ENCODE results near the gene BAAT. TPM values are rescaled to one million over a fixed set of nuclear protein-coding genes. Genes with fewer than 3 reads are reported as not detected.

BAAT gene
- total and polyA plus RNA-seq, 3 donors from 2014 or later = 0.13 to 0.31 TPM; not detected in 1

- no peak for DNase-seq
- 82 to 87% methylated on average over 2 of the region's 2 CpGs for WGBS, 2 donors
- H3K4me3 ChIP-seq = no peak overlapping the region
- intact Hi-C loops (cut with DNase I; ENCODE audit: low total_unique reads) = no loop called here
- no peaks in the 10 kb centered on the region for H3K36me3 ChIP-seq (ENCODE audit: low read depth, missing control alignments)
- no peak overlapping the region for H3K27ac ChIP-seq
- no peaks in the 10 kb centered on the region for H3K27me3 ChIP-seq
- TF ChIP-seq POLR2A (IDR thresholded peaks at IDR 0.05) (no peak), CTCF (IDR thresholded peaks at IDR 0.05) (no peak)
- no peaks in the 10 kb centered on the region for H3K9me3 ChIP-seq
- H3K4me1 ChIP-seq = no peaks in the 10 kb centered on the region
These were observed 15.5 kb downstream of the BAAT start for GRCh38 chr9:101369286-101369685.

- Histone ChIP-seq H3K4me3 (no peak overlapping the region), H3K36me3 (ENCODE audit: low read depth, missing control alignments) (no peaks in the 10 kb centered on the region), H3K27ac (no peak overlapping the region), H3K27me3 (no peaks in the 10 kb centered on the region), H3K9me3 (no peaks in the 10 kb centered on the region), H3K4me1 (no peaks in the 10 kb centered on the region)
- DNase-seq = no peak
- TF ChIP-seq CTCF (IDR thresholded peaks at IDR 0.05) (no peak), POLR2A (IDR thresholded peaks at IDR 0.05) (no peak)
- intact Hi-C loops (cut with DNase I; ENCODE audit: low total_unique reads) = no loop called here
- WGBS, 2 donors = 96 to 98% methylated on average over 3 of the region's 3 CpGs
These were observed 17.5 kb downstream of the BAAT start for GRCh38 chr9:101367323-101367722.

- WGBS, 2 donors = 51 to 57% methylated on average over 5 of the region's 5 CpGs
- Histone ChIP-seq H3K4me3 (no peak overlapping the region), H3K4me1 (no peaks in the 10 kb centered on the region), H3K9me3 (no peaks in the 10 kb centered on the region), H3K27me3 (no peaks in the 10 kb centered on the region), H3K27ac (no peak overlapping the region), H3K36me3 (ENCODE audit: low read depth, missing control alignments) (no peaks in the 10 kb centered on the region)
- TF ChIP-seq POLR2A (IDR thresholded peaks at IDR 0.05) (no peak), CTCF (IDR thresholded peaks at IDR 0.05) (no peak)
- DNase-seq = no peak
- intact Hi-C loops (cut with DNase I; ENCODE audit: low total_unique reads) = no loop called here
These were observed 18.6 kb downstream of the BAAT start for GRCh38 chr9:101366038-101366756.

- Histone ChIP-seq H3K4me1 (no peaks in the 10 kb centered on the region), H3K9me3 (no peaks in the 10 kb centered on the region), H3K36me3 (ENCODE audit: low read depth, missing control alignments) (no peaks in the 10 kb centered on the region), H3K27ac (no peak overlapping the region), H3K27me3 (no peaks in the 10 kb centered on the region), H3K4me3 (no peak overlapping the region)
- TF ChIP-seq POLR2A (IDR thresholded peaks at IDR 0.05) (no peak), CTCF (IDR thresholded peaks at IDR 0.05) (no peak)
- DNase-seq = no peak
- intact Hi-C loops (cut with DNase I; ENCODE audit: low total_unique reads) = no loop called here
These were observed 19.6 kb downstream of the BAAT start for GRCh38 chr9:101365181-101365580.

- H3K4me1 ChIP-seq = no peaks in the 10 kb centered on the region
These were observed 22.4 kb downstream of the BAAT start for GRCh38 chr9:101362450-101362849.

More at GRCh38 chr9:101362450-101362849, 22.4 kb downstream of the BAAT start:
- Histone ChIP-seq H3K36me3 (ENCODE audit: low read depth, missing control alignments) (no peaks in the 10 kb centered on the region), H3K9me3 (no peaks in the 10 kb centered on the region), H3K27me3 (no peaks in the 10 kb centered on the region), H3K27ac (no peak overlapping the region), H3K4me3 (no peak overlapping the region)
- no peak for DNase-seq
- 74 to 100% methylated on average over 5 of the region's 5 CpGs for WGBS, 2 donors
- intact Hi-C loops (cut with DNase I; ENCODE audit: low total_unique reads) = no loop called here
- TF ChIP-seq CTCF (IDR thresholded peaks at IDR 0.05) (no peak), POLR2A (IDR thresholded peaks at IDR 0.05) (no peak)

Data from testis (tissue), 3 donors.